ENCODE results near the gene NETO1.

- TF ChIP-seq CTCF (conservative IDR thresholded peaks at IDR 0.05; ENCODE audit: low read depth, low read length): no peak
- TF ChIP-seq EZH2 (IDR thresholded peaks at IDR 0.05; ENCODE audit: low read length, unreplicated experiment): no peak
- no peak for TF ChIP-seq EZH2phosphoT487 (IDR thresholded peaks at IDR 0.05; ENCODE audit: borderline replicate concordance, low read length)
Observed at GRCh38 chr18:72908181-72908580, 40.4 kb upstream of the NETO1 start.

Data from PC-3 (cell line).